Uterus (tissue), 4 donors: ENCODE results near the gene PLCG2. TPM values are rescaled to one million over a fixed set of nuclear protein-coding genes. Genes with fewer than 3 reads are reported as not detected.

ENCODE experiments used
- DNase-seq, 2 donors: peaks; one replicate each; pipeline ENCODE4 v3.0.0-alpha.2; 2019 to 2020
- H3K27ac ChIP-seq, 2 donors: fragments of 200-600 bp; sonication (generic); 1 replicate in 1 of 2; 2 replicates in 1 of 2; pipeline ENCODE4 v1.5.1; 2016 to 2018
- H3K27me3 ChIP-seq, 2 donors: fragments of 200-600 bp; sonication (generic); one replicate each; pipeline ENCODE4 v1.5.1; 2018 to 2019; ENCODE audit warnings: control low read depth in 1 of 2
- H3K36me3 ChIP-seq, 2 donors: fragments of 200-600 bp; sonication (generic); one replicate each; pipeline ENCODE4 v1.5.1; 2019; ENCODE audit warnings: control low read depth in 1 of 2
- H3K4me1 ChIP-seq, 2 donors: fragments of 200-600 bp; sonication (generic); one replicate each; pipeline ENCODE4 v1.5.1; 2018 to 2019; ENCODE audit warnings: control low read depth in 1 of 2
- H3K4me3 ChIP-seq, 2 donors: fragments of 200-600 bp; sonication (generic); 1 replicate in 1 of 2; 2 replicates in 1 of 2; pipeline ENCODE4 v1.5.1; 2018 to 2019; ENCODE audit warnings: mild to moderate bottlenecking in 1 of 2
- H3K9me3 ChIP-seq, 2 donors: fragments of 200-600 bp; sonication (generic); one replicate each; pipeline ENCODE4 v1.5.1; 2019; ENCODE audit warnings: control low read depth in 1 of 2
- CTCF ChIP-seq, 4 experiments: fragments of 200-600 bp in 2 of 4; fragments of 450-650 bp in 2 of 4; sonication (generic) in 2 of 4; IDR thresholded peaks; one replicate each; pipeline ENCODE4 v1.5.1; 2016 to 2019; ENCODE audit warnings: antibody characterized with exemption in 4 of 4, mild to moderate bottlenecking in 2 of 4, moderate library complexity in 1 of 4
- POLR2A ChIP-seq, 2 donors: fragments of 450-650 bp; IDR thresholded peaks; one replicate each; pipeline ENCODE4 v1.6.1; 2016; ENCODE audit warnings: antibody characterized with exemption in 2 of 2, mild to moderate bottlenecking in 1 of 2, moderate library complexity in 1 of 2
- intact Hi-C: fragments of 100-400 bp; cut with DNase I; formaldehyde crosslinking; loops from one replicate; pipeline ENCODE4 v1.15.1; 2023; ENCODE audit warnings: low total_unique reads
- total RNA-seq, 4 donors: library from RNA; depleted of rRNA in 3 of 4; stranded (reverse); fragments of >200 nt in 3 of 4; gene quantifications; one replicate each; pipeline versions ENCODE4 v1.1.0 to v1.2.4, GENCODE V29; 2014 to 2023
- donor health status: DM: yes; HTN: yes; CAD: no.

PLCG2 gene
- total RNA-seq, 4 donors from 2014 or later, result 11.2 to 39.4 (median 18.8) TPM

- Histone ChIP-seq H3K9me3 (no peaks in the 10 kb centered on the region), H3K36me3 (no peaks in the 10 kb centered on the region), H3K4me1 (no peaks in the 10 kb centered on the region), H3K27ac (no peak overlapping the region), H3K4me3 (no peak overlapping the region), H3K27me3 (no peaks in the 10 kb centered on the region)
- no peak for DNase-seq
- no peak for TF ChIP-seq POLR2A (IDR thresholded peaks at IDR 0.05)
- no peak for TF ChIP-seq CTCF (IDR thresholded peaks at IDR 0.05)
- intact Hi-C loops, result no loop called here
Measured at GRCh38 chr16:81936209-81937000, 157.3 kb downstream of the PLCG2 start.

- no peak for TF ChIP-seq POLR2A (IDR thresholded peaks at IDR 0.05)
- TF ChIP-seq CTCF (IDR thresholded peaks at IDR 0.05), result no peak
- H3K4me3 ChIP-seq, result no peak overlapping the region
- H3K36me3 ChIP-seq, result no peaks in the 10 kb centered on the region
- H3K27me3 ChIP-seq, result no peaks in the 10 kb centered on the region
- no peak for DNase-seq
- no peaks in the 10 kb centered on the region for H3K9me3 ChIP-seq
- no peak overlapping the region for H3K27ac ChIP-seq
- H3K4me1 ChIP-seq, result no peaks in the 10 kb centered on the region
- intact Hi-C loops, result no loop called here
Measured at GRCh38 chr16:81937305-81938038, 158.4 kb downstream of the PLCG2 start.

GRCh38 chr16:81938326-81939163, 159.5 kb downstream of the PLCG2 start:
- Histone ChIP-seq H3K27me3 (no peaks in the 10 kb centered on the region), H3K27ac (no peak overlapping the region), H3K4me1 (no peaks in the 10 kb centered on the region), H3K9me3 (no peaks in the 10 kb centered on the region), H3K36me3 (no peaks in the 10 kb centered on the region), H3K4me3 (no peak overlapping the region)
- no peak for DNase-seq
- intact Hi-C loops, result no loop called here
- TF ChIP-seq POLR2A (IDR thresholded peaks at IDR 0.05) (no peak), CTCF (IDR thresholded peaks at IDR 0.05) (no peak)

GRCh38 chr16:81939164-81940056, 160.3 kb downstream of the PLCG2 start:
- DNase-seq, result no peak
- H3K9me3 ChIP-seq, result no peaks in the 10 kb centered on the region
- TF ChIP-seq POLR2A (IDR thresholded peaks at IDR 0.05) (no peak), CTCF (IDR thresholded peaks at IDR 0.05) (no peak)
- intact Hi-C loops, result loop anchor here (5.0 kb wide), 1 partner anchor 293 kb away; no protein-coding TSS in a partner anchor
- H3K4me3 ChIP-seq, result no peak overlapping the region
- no peaks in the 10 kb centered on the region for H3K27me3 ChIP-seq
- H3K36me3 ChIP-seq, result no peaks in the 10 kb centered on the region
- no peak overlapping the region for H3K27ac ChIP-seq
- H3K4me1 ChIP-seq, result no peaks in the 10 kb centered on the region
